ENCODE measurements around the gene DZIP3.
"Not testable (repeated sequence)": the region's sequence is repeated elsewhere in the genome, so short reads cannot be mapped to it uniquely, and the experiment has no call there.

DZIP3 gene

DNA sequence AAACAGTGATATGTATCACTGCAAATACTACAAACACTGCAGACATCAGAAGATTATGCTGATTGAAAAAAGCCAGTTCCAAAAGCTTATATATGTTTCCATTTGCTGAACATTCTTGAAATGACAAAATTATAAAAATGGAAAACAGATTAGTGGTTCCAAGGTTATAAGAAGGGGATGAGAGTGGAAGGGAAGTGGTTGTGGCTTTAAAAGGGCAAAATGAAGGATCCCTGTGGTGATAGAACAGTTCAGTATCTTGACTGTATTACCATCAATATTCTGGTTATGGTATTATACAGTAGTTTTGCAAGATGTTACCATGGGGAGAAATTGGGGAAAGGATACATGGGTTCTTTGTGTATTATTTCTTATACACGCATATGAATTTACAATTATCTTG lies 77.8 kb downstream of the DZIP3 start:
- TF ChIP-seq, protein P1, sequence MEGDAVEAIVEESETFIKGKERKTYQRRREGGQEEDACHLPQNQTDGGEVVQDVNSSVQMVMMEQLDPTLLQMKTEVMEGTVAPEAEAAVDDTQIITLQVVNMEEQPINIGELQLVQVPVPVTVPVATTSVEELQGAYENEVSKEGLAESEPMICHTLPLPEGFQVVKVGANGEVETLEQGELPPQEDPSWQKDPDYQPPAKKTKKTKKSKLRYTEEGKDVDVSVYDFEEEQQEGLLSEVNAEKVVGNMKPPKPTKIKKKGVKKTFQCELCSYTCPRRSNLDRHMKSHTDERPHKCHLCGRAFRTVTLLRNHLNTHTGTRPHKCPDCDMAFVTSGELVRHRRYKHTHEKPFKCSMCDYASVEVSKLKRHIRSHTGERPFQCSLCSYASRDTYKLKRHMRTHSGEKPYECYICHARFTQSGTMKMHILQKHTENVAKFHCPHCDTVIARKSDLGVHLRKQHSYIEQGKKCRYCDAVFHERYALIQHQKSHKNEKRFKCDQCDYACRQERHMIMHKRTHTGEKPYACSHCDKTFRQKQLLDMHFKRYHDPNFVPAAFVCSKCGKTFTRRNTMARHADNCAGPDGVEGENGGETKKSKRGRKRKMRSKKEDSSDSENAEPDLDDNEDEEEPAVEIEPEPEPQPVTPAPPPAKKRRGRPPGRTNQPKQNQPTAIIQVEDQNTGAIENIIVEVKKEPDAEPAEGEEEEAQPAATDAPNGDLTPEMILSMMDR (IDR thresholded peaks at IDR 0.05; ENCODE audit: control extremely low read depth, extremely low read depth, low read depth, missing control alignments), result no peak
- CTCF ChIA-PET, result interaction anchor here (2.0 kb wide), 1 partner anchor 247 kb away, joined by 20 read pairs; no protein-coding TSS in a partner anchor

DNA sequence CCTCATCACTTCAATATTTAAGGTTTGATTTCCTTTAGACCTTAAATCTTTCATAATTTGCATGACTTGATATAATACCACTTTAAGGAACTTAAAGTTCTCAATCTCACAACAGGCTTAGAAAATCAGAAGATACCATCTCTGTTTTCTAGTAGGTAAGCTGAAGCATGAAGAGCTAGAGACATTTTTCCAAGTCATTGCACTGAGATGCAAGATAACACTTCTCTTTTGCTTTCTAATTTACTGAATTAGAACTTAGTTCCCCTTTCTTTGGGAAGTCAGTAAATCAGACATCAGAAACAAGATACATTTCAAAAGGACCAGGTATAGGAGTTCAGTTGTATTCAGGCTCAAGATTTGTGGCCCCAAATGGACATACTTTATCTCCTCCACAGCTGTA lies 79.7 kb downstream of the DZIP3 start:
- TF ChIP-seq, protein P1 (IDR thresholded peaks at IDR 0.05; ENCODE audit: control extremely low read depth, extremely low read depth, low read depth, missing control alignments), result no peak
- no peak for DNase-seq (ENCODE audit: extremely low spot score)
- CTCF ChIA-PET, result interaction anchor here (1.1 to 2.0 kb wide), 9 partner anchors 9 to 1646 kb away, joined by 3 to 11 read pairs (median 4); no protein-coding TSS in a partner anchor
- POLR2A ChIA-PET, result no interaction called here

More for the DNA sequence above, 77.8 kb downstream of the DZIP3 start:
- POLR2A ChIA-PET, result no interaction called here
- no peak for DNase-seq (ENCODE audit: extremely low spot score)

DNA sequence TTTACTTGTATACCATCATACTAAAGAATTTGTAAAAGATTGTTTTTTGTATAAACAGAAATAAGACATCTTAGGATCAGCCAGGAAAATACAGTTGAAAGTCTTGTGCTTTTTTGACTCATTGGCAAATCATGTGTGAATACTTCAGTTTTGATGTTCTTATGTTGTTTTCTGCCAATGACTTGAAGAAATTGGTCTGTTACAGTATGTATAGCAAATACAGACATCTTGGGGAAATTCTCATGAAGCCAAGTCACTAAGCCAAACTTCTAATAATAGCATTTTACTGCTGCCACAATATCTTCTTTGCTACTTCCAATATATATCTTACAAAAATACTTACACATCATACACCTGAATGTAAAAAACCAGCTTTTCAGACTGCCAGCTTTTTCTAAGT lies 83.2 kb downstream of the DZIP3 start:
- TF ChIP-seq, protein P1 (IDR thresholded peaks at IDR 0.05; ENCODE audit: control extremely low read depth, extremely low read depth, low read depth, missing control alignments), result no peak
- ChIA-PET CTCF (interaction anchor here (0.9 to 1.5 kb wide), 7 partner anchors 9 to 243 kb away, joined by 3 to 4 read pairs (median 3); no protein-coding TSS in a partner anchor), POLR2A (no interaction called here)

GRCh38 chr3:108673988-108674661 lies 84.6 kb downstream of the DZIP3 start:
- ChIA-PET POLR2A (no interaction called here), CTCF (interaction anchor here (0.9 to 1.9 kb wide), 7 partner anchors 10 to 246 kb away, joined by 3 to 9 read pairs (median 3); no protein-coding TSS in a partner anchor)
- DNase-seq (ENCODE audit: extremely low spot score), result no peak
- TF ChIP-seq, protein P1 (IDR thresholded peaks at IDR 0.05; ENCODE audit: control extremely low read depth, extremely low read depth, low read depth, missing control alignments), result no peak

More for the DNA sequence above, 83.2 kb downstream of the DZIP3 start:
- no peak for DNase-seq (ENCODE audit: extremely low spot score)

DNA sequence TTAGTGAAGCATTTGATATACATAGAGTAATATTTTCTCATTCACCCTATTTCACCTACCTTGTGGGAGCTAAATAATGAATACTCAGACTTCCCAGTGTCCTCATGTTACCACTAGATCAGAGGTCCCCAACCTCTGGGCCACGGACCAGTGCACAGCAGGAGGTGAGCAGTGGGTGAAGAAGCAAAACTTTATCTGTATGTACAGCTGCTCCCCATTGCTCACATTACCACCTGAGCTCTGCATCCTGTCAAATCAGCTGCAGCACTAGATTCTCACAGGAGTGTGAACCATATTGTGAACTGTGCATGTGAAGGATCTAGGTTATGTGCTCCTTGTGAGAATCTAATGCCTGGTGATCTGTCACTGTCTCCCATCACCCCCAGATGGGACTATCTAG lies 88.3 kb downstream of the DZIP3 start:
- TF ChIP-seq, protein P1 (IDR thresholded peaks at IDR 0.05; ENCODE audit: control extremely low read depth, extremely low read depth, low read depth, missing control alignments), result no peak
- no peak for DNase-seq (ENCODE audit: extremely low spot score)
- POLR2A ChIA-PET, result no interaction called here
- CTCF ChIA-PET, result interaction anchor here (0.8 to 1.3 kb wide), 5 partner anchors 9 to 237 kb away, joined by 3 to 6 read pairs (median 3); no protein-coding TSS in a partner anchor

DNA sequence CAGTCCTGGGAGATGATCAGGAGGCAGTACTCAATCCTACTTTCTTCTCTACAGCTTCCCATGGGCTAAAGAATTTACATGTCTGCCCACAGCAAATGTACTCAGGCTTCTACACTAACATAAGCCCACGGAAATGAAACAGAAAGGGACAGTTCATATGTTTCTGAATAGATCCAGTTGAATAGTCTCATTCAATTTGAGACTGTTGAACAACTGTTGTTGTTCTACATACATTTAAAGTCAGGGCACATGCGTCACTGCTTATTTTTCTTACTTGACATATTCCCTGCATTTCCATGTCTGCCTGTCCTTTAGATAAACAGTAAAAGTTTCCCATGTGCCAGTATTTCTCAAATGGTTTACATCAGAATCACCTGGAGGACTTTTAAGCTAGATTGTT lies 102.8 kb downstream of the DZIP3 start:
- DNase-seq (ENCODE audit: extremely low spot score); CTCF ChIA-PET; POLR2A ChIA-PET: not testable (repeated sequence)

DNA sequence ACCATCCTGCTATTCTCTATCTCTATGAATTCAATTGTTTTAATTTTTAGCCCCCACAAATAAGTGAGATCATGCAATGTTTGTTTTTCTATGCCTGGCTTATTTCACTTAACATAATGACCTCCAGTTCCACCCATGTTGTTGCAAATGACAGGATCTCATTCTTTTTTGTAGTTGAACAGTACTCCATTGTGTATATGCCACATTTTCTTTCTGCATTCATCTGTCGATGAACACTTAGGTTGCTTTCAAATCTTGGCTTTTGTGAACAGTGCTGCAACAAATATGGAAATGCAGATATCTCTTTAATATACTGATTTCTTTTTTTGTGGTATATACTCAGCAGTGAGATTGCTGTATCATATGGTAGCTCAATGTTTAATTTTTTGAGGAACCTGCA lies 108.9 kb downstream of the DZIP3 start:
- TF ChIP-seq, protein P1 (IDR thresholded peaks at IDR 0.05; ENCODE audit: control extremely low read depth, extremely low read depth, low read depth, missing control alignments), result no peak
- ChIA-PET POLR2A (no interaction called here), CTCF (no interaction called here)
- no peak for DNase-seq (ENCODE audit: extremely low spot score)
